ENCODE results near the gene SOBP.

DNA sequence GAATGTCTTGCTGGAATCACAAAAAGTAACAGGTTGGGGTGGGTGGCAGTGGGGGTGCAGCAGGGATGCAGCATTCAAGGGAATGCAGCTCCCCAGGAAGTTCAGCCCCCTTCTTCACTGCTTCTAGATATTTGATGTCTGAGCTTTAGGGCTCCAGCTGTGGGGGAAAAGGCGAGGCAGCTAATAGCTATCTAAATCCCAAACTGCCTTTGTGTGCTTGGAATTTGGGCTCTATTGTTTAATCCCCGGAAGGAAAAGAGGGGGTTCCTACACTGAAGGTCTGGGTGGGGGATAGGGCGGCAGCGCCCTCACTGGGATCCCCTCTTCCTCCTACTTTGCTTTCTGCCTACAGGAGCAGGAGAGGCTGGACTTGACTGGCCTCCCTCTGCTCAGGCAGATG lies 116.5 kb downstream of the SOBP start:
- TF ChIP-seq, protein P1, sequence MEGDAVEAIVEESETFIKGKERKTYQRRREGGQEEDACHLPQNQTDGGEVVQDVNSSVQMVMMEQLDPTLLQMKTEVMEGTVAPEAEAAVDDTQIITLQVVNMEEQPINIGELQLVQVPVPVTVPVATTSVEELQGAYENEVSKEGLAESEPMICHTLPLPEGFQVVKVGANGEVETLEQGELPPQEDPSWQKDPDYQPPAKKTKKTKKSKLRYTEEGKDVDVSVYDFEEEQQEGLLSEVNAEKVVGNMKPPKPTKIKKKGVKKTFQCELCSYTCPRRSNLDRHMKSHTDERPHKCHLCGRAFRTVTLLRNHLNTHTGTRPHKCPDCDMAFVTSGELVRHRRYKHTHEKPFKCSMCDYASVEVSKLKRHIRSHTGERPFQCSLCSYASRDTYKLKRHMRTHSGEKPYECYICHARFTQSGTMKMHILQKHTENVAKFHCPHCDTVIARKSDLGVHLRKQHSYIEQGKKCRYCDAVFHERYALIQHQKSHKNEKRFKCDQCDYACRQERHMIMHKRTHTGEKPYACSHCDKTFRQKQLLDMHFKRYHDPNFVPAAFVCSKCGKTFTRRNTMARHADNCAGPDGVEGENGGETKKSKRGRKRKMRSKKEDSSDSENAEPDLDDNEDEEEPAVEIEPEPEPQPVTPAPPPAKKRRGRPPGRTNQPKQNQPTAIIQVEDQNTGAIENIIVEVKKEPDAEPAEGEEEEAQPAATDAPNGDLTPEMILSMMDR (IDR thresholded peaks at IDR 0.05), result no peak
- no peak for TF ChIP-seq POLR2A (IDR thresholded peaks at IDR 0.05)
